Sigmoid colon (tissue), 7 donors: ENCODE measurements around the gene HECTD1. TPM values are rescaled to one million over a fixed set of nuclear protein-coding genes. Genes with fewer than 3 reads are reported as not detected.

Experiments used
- DNase-seq: peaks from one replicate; pipeline ENCODE4 v3.0.0-alpha.2; 2019
- H3K27ac ChIP-seq, 4 donors: fragments of 200-600 bp; sonication (generic); one replicate each; pipeline ENCODE4 v1.5.1; 2016 to 2019; ENCODE audit warnings: mild to moderate bottlenecking in 1 of 4
- H3K27me3 ChIP-seq, 3 donors: fragments of 200-600 bp; sonication (generic); one replicate each; pipeline ENCODE4 v1.5.1; 2019; ENCODE audit warnings: mild to moderate bottlenecking in 1 of 3
- H3K36me3 ChIP-seq, 4 donors: fragments of 200-600 bp; sonication (generic); one replicate each; pipeline ENCODE4 v1.5.1; 2016 to 2019
- H3K4me1 ChIP-seq, 4 donors: fragments of 200-600 bp; sonication (generic); one replicate each; pipeline ENCODE4 v1.5.1; 2017 to 2019
- H3K4me3 ChIP-seq, 4 donors: fragments of 200-600 bp; sonication (generic); one replicate each; pipeline ENCODE4 v1.5.1; 2017 to 2019; ENCODE audit warnings: mild to moderate bottlenecking in 2 of 4, moderate library complexity in 1 of 4
- H3K9me3 ChIP-seq, 4 donors: fragments of 200-600 bp in 3 of 4; sonication (generic) in 3 of 4; one replicate each; pipeline versions ENCODE4 v1.5.1 to v1.6.1; 2013 to 2019
- EP300 ChIP-seq, 4 donors: sonication (generic); formaldehyde crosslinking; IDR thresholded peaks; one replicate each; pipeline ENCODE4 v1.6.1; 2017; ENCODE audit warnings: antibody characterized with exemption in 4 of 4
- POLR2A ChIP-seq, 2 donors: fragments of 450-650 bp; IDR thresholded peaks; one replicate each; pipeline ENCODE4 v1.6.1; 2016; ENCODE audit warnings: antibody characterized with exemption in 2 of 2, mild to moderate bottlenecking in 2 of 2, moderate library complexity in 2 of 2
- POLR2AphosphoS5 ChIP-seq, 4 donors: sonication (generic); formaldehyde crosslinking; IDR thresholded peaks; one replicate each; pipeline ENCODE4 v1.6.1; 2017; ENCODE audit warnings: antibody characterized with exemption in 4 of 4
- WGBS, 2 donors: extraction: QIAGEN DNeasy Blood & Tissue Kit; methylation state at CpG; one replicate each; pipeline ENCODE4 v1.1.7; 2013; 5-methylcytosine and 5-hydroxymethylcytosine counted together
- intact Hi-C: fragments of 100-400 bp; cut with DNase I; formaldehyde crosslinking; loops from one replicate; pipeline ENCODE4 v1.15.1; 2023
- polyA plus RNA-seq, 3 donors: library from polyadenylated mRNA; stranded (reverse); fragments of 200-250 nt; gene quantifications; one replicate each; pipeline ENCODE4 v1.2.3, GENCODE V29; 2013
- total RNA-seq, 4 donors: library from RNA; depleted of rRNA; stranded (reverse); fragments of >200 nt; gene quantifications; one replicate each; pipeline ENCODE4 v1.1.0, GENCODE V29; 2016
- TF ChIP-seq, protein P1 (sequence below), 4 experiments: fragments of 450-650 bp in 3 of 4; fragments of 200-600 bp in 1 of 4; IDR thresholded peaks; one replicate each; pipeline ENCODE4 v1.5.1; 2016 to 2019; ENCODE audit warnings: antibody characterized with exemption in 4 of 4, mild to moderate bottlenecking in 3 of 4, moderate library complexity in 2 of 4
- donor health status: healthy with polysubstance abuse.
- donor health status: Bipolar disorder and iron deficiency.
- donor health status: healthy.

The HECTD1 gene
- total and polyA plus RNA-seq, 7 donors = 30.0 to 186 (median 152) TPM

DNA sequence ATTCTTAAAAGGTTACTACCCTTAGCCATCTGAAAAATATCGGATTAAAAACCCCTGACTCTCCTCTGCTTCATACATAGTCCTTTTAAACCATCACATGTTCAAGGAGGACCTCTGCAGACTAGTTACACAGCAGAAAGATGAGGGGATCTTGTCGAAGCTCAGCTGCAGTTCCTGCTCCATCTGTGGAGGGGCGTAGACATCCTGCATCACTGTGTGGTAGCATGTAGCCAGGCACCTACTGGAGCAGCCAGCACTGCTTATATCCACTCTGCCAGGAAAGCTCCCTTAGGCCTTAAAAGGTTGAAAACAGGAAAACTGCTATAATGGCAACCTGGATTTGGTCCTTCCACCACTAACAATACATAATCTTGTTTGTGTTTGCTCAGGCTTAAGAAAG lies 123.8 kb downstream of the HECTD1 start:
- Histone ChIP-seq H3K27me3 (no peaks in the 10 kb centered on the region), H3K4me1 (peaks cover 0 to 5% (median 1%) of the 10 kb centered on the region in 4 donors), H3K36me3 (peaks cover 0 to 17% (median 0%) of the 10 kb centered on the region in 4 donors), H3K4me3 (no peak overlapping the region), H3K9me3 (no peaks in the 10 kb centered on the region), H3K27ac (peak overlapping the region in 1 of 4 donors; percentile 62)
- no peak for DNase-seq
- intact Hi-C loops = loop anchor here (2.0 kb wide), 1 partner anchor 103 kb away; no protein-coding TSS in a partner anchor
- WGBS, 2 donors = 88 to 92% methylated on average over 3 of the region's 3 CpGs
- TF ChIP-seq, protein P1, sequence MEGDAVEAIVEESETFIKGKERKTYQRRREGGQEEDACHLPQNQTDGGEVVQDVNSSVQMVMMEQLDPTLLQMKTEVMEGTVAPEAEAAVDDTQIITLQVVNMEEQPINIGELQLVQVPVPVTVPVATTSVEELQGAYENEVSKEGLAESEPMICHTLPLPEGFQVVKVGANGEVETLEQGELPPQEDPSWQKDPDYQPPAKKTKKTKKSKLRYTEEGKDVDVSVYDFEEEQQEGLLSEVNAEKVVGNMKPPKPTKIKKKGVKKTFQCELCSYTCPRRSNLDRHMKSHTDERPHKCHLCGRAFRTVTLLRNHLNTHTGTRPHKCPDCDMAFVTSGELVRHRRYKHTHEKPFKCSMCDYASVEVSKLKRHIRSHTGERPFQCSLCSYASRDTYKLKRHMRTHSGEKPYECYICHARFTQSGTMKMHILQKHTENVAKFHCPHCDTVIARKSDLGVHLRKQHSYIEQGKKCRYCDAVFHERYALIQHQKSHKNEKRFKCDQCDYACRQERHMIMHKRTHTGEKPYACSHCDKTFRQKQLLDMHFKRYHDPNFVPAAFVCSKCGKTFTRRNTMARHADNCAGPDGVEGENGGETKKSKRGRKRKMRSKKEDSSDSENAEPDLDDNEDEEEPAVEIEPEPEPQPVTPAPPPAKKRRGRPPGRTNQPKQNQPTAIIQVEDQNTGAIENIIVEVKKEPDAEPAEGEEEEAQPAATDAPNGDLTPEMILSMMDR (IDR thresholded peaks at IDR 0.05) = no peak
- no peak for TF ChIP-seq EP300 (IDR thresholded peaks at IDR 0.05)
- no peak for TF ChIP-seq POLR2A (IDR thresholded peaks at IDR 0.05)
- no peak for TF ChIP-seq POLR2AphosphoS5 (IDR thresholded peaks at IDR 0.05)

DNA sequence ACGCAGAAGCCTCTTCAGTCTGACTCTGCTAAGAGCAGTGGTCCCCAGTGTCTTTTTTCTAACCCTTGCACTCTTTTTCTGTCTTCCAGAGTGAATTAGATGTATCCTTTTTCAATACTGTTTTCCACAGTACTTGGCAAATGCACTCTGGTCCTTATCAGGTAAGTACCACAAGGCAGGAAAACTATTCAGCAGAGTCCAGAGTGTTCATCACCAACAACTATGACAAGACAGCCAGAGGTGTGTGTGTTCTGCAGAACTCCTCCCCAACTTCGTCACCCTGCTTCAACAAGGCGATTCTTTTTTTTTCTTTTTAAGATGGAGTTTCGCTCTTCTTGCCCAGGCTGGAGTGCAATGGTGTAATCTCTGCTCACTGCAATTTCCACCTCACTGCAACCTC lies 127.1 kb downstream of the HECTD1 start:
- Histone ChIP-seq H3K36me3 (peaks cover 0 to 17% (median 0%) of the 10 kb centered on the region in 4 donors), H3K27ac (no peak overlapping the region), H3K4me1 (peaks cover 0 to 8% (median 5%) of the 10 kb centered on the region in 4 donors), H3K27me3 (no peaks in the 10 kb centered on the region), H3K4me3 (no peak overlapping the region), H3K9me3 (no peaks in the 10 kb centered on the region)
- no peak for TF ChIP-seq POLR2A (IDR thresholded peaks at IDR 0.05)
- TF ChIP-seq, protein P1 (IDR thresholded peaks at IDR 0.05) = no peak
- TF ChIP-seq POLR2AphosphoS5 (IDR thresholded peaks at IDR 0.05) = no peak
- TF ChIP-seq EP300 (IDR thresholded peaks at IDR 0.05) = no peak
- no peak for DNase-seq
- 77 to 90% methylated on average over 4 of the region's 4 CpGs for WGBS, 2 donors
- intact Hi-C loops = no loop called here

DNA sequence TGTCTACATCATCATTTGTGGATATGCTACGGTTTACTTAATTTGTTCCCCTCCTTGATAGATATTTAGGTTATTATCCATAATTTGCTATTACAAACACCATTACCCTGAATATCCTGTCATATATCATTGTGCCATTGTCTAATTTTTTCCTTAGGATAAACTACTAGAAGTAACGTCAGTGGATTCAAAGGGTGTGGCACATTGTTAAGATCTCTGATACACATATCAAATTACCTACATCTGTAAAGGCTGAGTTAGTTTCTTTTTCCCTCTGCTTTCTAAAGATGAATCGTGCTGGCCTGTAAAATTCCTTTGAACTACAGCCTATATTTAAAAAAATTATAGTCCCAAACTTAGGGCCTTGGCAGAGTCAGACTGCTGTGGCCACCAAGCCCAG lies 127.5 kb downstream of the HECTD1 start:
- DNase-seq = no peak
- TF ChIP-seq POLR2A (IDR thresholded peaks at IDR 0.05) (no peak), POLR2AphosphoS5 (IDR thresholded peaks at IDR 0.05) (no peak), EP300 (IDR thresholded peaks at IDR 0.05) (no peak)
- TF ChIP-seq, protein P1 (IDR thresholded peaks at IDR 0.05) = no peak
- 20 to 57% methylated on average over 3 of the region's 3 CpGs for WGBS, 2 donors
- peaks cover 0 to 8% (median 5%) of the 10 kb centered on the region in 4 donors for H3K4me1 ChIP-seq
- H3K4me3 ChIP-seq = no peak overlapping the region
- intact Hi-C loops = no loop called here
- H3K36me3 ChIP-seq = peaks cover 0 to 20% (median 0%) of the 10 kb centered on the region in 4 donors
- no peaks in the 10 kb centered on the region for H3K9me3 ChIP-seq
- H3K27me3 ChIP-seq = no peaks in the 10 kb centered on the region
- H3K27ac ChIP-seq = no peak overlapping the region

DNA sequence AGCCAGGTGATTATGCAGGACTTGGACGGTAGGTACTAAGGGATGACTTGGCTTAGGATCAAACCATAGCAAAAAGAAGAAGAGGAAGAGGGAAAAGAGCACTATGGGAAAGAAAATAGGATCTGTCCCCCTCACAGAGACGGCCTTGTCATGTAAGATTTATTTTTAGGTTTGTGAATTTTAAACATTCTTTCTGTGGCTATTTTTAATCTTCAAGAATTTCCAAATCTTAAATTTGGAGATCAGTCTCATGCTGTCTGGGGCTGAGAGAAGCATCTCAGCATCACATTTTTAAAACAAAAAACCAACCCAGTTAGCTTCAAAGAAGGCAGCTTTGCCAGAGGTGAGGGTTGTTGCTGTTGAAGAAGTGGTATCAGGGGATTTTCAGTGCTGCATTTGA lies 128.8 kb downstream of the HECTD1 start:
- no peak for DNase-seq
- 45 to 68% methylated on average over 2 of the region's 2 CpGs for WGBS, 2 donors
- Histone ChIP-seq H3K27ac (no peak overlapping the region), H3K27me3 (no peaks in the 10 kb centered on the region), H3K4me3 (no peak overlapping the region), H3K4me1 (peaks cover 0 to 8% (median 5%) of the 10 kb centered on the region in 4 donors), H3K9me3 (no peaks in the 10 kb centered on the region), H3K36me3 (peaks cover 0 to 19% (median 0%) of the 10 kb centered on the region in 4 donors)
- no peak for TF ChIP-seq POLR2AphosphoS5 (IDR thresholded peaks at IDR 0.05)
- TF ChIP-seq, protein P1 (IDR thresholded peaks at IDR 0.05) = no peak
- TF ChIP-seq EP300 (IDR thresholded peaks at IDR 0.05) = no peak
- TF ChIP-seq POLR2A (IDR thresholded peaks at IDR 0.05) = no peak
- intact Hi-C loops = no loop called here

DNA sequence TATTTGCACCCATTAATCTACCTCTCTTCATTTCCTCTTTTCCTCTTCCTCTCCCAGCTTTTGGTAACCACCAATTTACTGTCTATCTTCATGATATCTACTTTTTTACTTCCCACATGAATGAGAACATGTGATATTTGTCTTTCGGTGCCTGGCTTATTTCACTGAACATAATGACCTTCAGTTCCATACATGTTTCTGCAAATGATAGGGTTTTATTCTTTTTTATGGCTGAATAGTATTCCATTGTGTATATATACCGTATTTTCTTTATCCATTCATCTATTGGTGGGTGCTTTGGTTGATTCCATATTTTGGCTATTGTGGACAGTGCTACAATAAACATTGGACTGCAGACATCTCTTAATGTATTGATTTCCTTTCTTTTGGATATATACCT lies 132.4 kb downstream of the HECTD1 start:
- TF ChIP-seq, protein P1 (IDR thresholded peaks at IDR 0.05) = no peak
- TF ChIP-seq EP300 (IDR thresholded peaks at IDR 0.05) = no peak
- no peak for TF ChIP-seq POLR2AphosphoS5 (IDR thresholded peaks at IDR 0.05)
- Histone ChIP-seq H3K27me3 (no peaks in the 10 kb centered on the region), H3K4me1 (peaks cover 0 to 8% (median 5%) of the 10 kb centered on the region in 4 donors), H3K27ac (no peak overlapping the region), H3K4me3 (no peak overlapping the region), H3K9me3 (no peaks in the 10 kb centered on the region), H3K36me3 (peaks cover 0 to 23% (median 0%) of the 10 kb centered on the region in 4 donors)
- intact Hi-C loops = no loop called here
- WGBS, 2 donors = 97 to 98% methylated on average over 2 of the region's 2 CpGs
- DNase-seq = no peak
